T-helper 1 cell treated with Interleukin-12 subunit alpha and Interleukin-12 subunit beta and Interleukin-4 antibody, amounts not matched to agents 30 ng/mL and 1 ng/mL, for 36 hours (primary cell): ENCODE measurements around the gene EEF2. TPM values are rescaled to one million over a fixed set of nuclear protein-coding genes. Genes with fewer than 3 reads are reported as not detected.
"Not testable (repeated sequence)": the region's sequence is repeated elsewhere in the genome, so short reads cannot be mapped to it uniquely, and the experiment has no call there.

Source experiments
- intact Hi-C: fragments of 100-400 bp; cut with micrococcal nuclease; formaldehyde crosslinking; loops from one replicate; pipeline ENCODE4 v1.15.1; 2024
- total RNA-seq: library from RNA; stranded (reverse); gene quantifications from 2 replicates; pipeline ENCODE4 v1.2.3, GENCODE V29; 2022

EEF2 gene
- total RNA-seq, 1 donor from 2014 or later = 1,694 TPM

DNA sequence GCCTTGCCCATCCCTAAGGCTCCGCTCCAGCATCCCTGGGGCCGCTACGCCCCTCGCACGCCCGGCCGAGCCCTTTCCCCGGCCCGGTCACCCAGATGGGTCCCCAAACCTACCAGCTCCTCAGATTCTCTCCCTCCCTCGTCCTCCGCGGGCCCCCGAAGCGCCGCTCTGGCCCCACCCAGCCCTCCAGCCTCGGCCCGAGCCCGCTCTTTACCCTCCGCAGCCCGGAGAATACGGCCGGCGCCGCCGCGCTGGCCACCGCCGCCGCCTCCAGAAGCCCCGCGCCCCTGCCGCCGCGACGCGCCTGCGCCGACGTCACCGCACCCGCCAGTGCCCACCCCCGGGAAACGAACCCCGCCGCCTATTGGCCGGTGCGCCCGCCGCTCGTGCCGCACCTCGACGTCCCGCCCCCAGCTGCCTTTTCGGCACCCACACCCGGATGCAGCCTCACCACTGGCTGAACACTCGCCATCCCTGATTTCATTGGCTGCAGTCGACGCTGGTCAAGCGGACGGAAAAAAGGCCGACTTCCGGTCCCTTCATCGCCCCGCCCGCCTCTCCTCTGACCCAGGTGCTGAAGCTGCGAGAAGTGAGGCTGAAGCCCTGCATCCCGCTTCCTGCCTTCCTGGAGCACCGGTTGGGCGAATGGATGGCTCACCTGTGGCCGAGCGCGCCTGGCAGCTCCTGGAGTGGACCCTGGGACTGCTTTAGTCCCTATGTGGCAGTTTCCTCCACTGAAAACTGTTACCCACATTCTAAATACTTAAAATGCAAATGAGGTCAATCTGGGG, 14.3 kb downstream of the EEF2 start, which contains the start of gene DAPK3:
Gene DAPK3, minus strand, starts transcription at position 292 of the 791 bp plus-strand sequence. CDS start 1,364 bp downstream, outside the sequence.
- intact Hi-C loops = loop anchor here (1.0 kb wide), 2 partner anchors 14 to 36 kb away; partner anchors contain the start of genes EEF2 and PIAS4

DNA sequence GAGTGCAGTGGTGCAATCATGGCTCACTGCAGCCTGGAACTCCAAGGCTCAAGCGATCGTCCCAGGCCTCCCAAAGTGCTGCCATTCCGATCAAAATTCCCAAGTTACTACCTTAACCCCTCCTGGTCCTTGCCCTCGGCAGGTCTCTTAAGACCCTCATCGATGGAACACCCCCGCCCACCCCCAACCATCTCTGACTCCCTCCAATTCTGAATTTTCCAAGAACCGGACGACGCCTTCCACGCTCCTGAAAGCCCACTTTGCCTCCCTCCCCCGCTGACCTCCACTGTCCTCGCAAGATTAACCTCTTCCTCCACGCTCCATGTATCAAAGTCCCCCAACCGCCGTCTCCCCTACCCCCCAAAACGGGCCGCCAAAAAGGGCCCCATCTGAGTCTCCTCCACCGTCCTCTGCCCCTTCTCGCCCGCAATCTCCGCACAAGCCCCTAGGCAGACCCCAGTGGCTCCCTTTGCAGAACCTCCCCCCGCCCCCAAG, 14.9 kb downstream of the EEF2 start:
- intact Hi-C loops = no loop called here

DNA sequence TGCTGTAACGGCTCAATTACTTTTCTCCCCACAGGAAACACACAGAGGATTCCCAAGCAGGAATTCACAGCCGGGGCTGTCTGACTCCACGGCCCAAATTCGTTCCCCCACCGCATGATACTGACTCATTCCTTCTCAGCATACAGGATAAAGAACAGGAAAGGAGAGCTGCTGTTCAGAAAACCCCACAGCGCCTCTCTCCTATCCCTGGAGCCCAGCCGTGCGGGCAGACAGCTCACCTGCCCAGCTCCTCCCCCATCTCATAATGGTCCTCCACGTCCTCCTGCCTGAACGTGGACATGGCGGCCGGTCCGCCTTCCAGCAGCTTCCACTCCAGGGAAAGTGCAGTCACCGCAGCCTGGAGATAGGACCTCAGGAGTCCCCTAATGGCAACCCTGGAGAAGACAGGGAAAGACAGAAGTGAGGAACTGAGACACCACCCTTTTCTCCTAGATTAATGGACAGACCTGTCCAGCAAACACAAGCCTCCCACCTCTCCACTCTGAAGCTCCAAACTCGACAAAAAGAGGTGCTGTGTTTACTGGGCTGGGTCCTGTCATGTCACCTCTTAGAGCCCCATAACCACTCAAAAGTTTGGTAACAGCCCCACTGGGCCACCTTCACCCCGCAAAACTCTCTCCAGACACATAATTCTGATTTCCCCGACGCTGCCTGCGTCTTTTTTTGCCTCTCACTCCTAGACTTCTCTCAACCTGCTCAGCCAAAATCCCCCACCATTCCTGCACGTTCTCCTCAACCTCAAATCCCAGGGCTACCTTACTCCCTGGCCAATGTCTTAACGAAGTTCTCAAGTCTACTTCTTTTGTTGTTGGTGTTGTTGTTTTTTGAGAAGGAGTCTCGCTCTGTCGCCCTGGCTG, 15.6 kb downstream of the EEF2 start:
- intact Hi-C loops = no loop called here

DNA sequence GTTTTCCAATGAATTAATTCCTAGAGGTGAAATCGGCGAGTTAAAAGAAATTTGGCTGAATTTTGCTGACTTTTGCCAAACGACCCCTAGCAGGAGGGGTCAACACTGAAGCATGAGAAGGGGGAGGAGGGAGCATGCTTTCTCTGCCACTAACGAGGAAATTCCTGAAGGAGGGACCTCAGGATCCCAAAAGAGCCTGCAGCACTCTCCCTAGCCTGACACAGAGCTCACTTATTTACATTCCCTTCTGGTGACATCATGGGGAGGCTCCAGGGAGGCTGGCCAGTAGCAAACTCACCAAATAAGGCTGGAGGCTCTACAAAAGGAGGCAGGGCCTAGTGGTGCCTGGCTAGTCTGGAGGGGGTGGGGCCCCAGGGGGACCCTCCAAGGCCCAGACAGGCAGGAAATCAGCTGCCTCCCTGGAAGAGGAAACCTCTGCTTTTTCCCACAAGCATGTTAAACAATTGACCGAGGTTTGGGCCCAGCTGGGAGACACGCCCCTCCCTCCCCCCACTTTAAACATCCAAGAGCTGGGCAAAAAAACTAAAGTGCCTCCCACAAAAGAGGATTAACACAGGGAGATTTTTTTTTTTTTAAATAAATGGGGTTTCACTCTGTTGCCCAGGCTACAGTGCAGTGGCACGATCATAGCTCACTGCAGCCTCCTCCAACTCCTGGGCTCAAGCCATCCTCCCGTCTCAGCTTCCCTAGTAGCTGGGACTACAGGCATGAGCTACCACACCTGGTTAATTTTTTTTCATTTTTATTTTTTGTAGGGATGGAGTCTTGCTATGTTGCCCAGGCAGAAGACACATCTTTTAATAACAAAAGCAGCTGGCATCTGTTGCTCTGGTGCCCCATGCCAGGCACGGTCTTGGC, 16.5 kb downstream of the EEF2 start:
- intact Hi-C loops = no loop called here

DNA sequence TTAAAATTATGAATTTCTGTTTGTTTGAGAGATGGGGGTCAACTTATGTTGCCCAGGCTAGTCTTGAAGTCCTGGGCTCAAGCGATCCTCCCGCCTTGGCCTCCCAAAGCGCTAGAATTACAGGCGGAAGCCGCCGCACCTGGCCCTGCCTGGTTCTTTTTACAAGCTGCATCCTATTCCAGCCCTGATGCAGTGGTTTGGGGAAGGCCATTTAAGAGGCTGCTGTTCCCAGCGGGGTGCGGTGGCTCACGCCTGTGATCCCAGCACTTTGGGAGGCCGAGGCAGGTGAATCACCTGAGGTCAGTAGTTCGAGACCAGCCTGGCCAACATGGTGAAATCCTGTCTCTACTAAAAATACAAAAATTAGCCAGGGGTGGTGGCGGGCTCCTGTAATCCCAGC, 17.3 kb downstream of the EEF2 start:
- intact Hi-C loops = not testable (repeated sequence)

DNA sequence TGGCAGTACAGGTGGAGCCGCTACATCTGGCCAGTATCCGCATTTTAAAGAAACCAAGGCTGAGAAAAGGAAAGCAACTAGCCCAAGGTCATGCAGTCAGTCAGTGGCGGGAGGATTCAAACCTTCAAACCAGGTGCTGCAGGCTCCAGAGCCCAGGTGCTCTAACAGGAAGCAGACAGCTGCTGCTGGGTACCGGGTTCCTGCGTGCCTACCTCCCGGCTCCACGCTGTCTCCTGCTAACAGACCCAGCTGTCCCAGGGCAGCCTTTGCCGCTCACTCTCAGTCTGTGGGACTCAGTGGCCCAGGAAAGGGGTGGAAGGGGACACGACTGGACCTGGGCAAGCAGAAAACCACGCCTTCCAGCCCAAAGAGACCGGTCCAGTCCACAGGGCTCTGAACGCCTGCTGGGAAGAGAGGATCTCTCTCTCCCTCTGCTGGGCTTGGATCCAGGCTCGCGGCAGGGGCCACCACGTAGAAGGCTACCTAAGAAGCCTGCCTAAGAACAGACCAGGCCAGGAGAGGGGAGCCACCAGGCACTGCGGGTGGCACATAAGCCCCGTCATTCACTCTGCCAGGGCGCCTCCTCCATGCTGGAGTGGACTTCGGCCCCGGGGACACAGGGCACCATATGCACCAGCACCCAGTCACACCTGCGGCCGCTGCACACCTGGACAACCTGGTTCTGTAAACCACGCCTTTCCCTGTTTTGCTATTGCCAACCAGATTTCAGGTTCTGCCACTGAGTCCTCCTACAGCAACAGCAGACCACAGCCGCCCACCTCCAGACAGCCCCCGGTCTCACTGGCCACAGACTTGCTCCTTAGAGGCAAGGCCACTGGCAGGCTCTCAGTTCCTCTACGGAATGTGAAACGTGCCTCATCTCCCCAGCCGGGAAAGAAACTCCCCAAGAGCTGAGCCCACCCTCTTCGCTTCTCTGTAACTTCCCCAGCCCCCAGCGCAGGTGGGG, 18.9 kb downstream of the EEF2 start:
- intact Hi-C loops = no loop called here

DNA sequence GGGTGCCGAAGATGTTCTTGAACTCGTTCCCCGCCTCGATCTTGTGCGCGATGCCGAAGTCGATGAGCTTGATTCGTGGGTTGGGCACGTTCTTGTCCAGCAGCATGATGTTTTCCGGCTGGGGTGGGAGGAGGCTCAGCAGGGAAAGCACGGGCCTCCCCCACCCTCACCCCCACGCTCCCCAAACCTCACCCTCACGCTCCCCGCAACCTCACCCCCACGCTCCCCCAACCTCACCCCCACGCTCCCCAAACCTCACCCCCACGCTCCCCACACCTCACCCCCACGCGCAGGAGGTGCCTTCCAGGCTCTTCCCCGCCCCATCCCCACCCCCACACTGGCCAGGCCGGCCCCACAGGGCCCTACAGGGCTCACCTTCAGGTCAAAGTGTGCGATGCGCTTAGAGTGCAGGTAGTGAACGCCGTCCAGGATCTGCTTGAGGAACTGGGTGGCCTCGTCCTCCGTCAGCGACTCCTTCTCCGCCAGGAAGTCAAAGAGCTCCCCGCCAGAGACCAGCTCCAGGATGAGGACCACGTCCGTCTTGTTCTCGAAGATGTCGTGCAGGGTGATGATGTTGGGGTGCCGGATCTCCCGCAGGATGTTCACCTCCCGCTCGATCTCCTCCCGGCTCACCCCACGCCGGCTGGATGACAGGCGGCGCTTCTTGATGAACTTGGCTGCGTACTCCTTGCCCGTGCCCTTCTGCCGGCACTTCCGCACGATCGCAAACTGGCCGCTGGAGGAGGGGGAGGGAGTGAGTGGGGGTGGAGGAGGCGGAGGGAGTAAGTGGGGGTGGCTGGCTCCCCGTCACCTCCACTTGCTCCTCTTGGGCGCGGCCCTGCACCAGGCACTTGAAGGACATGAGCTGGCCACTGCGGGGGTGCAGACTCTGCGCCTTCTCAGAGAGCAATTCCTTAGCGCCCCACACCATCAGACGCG, 20.7 kb downstream of the EEF2 start:
- intact Hi-C loops = no loop called here

DNA sequence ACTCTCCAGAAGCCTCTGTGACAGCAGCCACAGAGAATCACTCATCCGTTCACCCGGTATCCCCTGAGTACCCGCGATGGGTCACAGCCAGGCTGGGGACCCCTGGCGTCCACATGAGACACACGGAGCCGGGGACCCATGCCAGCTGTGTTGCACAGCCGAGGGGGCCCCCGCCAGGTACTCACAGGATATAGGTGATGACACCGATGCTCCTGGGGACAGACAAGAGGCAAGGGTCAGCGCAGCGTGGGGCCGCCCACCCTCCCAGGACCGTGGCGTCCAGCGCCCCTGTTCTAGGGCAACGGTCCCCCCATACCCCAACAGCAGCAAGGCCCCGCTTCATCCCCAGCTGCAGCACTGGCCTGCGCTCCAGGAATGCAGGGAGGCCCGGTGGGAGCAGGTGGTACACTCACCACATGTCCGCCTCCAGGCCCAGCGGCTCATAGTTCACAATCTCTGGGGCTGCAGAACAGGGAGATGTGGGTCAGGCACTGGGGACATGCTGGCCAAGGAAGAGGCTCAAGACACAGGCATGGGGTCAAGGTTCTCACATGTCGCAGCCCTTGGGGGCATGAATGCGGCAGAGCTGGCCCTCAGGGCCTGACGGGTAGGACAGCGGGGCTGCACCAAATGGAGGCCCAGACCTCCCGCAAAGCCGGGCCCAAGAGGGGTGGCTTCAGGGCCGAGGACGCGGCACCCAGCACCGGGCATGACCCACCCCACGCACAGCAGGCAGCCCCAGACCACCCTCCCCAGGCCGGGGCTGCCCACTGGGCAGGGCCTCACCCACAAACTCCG, 21.6 kb downstream of the EEF2 start:
- intact Hi-C loops = no loop called here

DNA sequence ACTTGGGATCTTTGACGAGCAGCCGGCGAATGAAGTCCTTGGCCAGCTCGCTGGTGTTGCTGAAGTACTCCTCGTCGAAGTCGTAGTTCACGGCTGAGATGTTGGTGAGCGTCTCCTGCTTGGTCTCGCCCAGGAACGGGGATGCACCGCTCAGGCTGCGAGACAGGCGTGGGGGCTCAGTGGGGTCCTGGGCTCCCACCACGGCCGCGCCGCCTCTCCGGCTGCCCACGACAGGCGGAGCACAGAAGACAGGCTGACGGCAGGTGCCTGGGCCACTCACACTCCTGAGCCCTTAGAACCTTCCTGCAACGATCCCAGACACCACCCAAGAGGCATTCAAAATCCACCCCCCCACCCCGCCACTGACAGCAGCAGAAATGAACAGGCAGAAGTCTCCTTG, 24.3 kb downstream of the EEF2 start:
- intact Hi-C loops = no loop called here

DNA sequence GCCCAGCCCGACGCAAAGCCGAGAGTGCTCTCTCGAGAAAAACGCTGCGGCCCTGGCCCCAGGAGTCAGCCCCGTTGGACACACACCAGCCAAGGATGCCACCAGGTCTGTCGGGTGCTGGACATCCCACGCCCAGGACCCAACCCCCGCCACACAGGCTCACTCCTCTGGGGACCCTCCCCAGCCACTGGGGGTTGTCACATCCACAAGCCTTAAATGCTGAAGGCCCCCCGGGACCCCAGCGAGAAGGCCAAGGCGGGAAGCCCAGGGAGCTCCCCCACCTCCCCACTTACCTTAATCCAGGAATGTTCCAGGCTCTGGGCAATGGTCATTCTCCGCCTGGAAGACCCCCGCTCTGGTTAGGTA, 25.5 kb downstream of the EEF2 start:
- intact Hi-C loops = no loop called here

DNA sequence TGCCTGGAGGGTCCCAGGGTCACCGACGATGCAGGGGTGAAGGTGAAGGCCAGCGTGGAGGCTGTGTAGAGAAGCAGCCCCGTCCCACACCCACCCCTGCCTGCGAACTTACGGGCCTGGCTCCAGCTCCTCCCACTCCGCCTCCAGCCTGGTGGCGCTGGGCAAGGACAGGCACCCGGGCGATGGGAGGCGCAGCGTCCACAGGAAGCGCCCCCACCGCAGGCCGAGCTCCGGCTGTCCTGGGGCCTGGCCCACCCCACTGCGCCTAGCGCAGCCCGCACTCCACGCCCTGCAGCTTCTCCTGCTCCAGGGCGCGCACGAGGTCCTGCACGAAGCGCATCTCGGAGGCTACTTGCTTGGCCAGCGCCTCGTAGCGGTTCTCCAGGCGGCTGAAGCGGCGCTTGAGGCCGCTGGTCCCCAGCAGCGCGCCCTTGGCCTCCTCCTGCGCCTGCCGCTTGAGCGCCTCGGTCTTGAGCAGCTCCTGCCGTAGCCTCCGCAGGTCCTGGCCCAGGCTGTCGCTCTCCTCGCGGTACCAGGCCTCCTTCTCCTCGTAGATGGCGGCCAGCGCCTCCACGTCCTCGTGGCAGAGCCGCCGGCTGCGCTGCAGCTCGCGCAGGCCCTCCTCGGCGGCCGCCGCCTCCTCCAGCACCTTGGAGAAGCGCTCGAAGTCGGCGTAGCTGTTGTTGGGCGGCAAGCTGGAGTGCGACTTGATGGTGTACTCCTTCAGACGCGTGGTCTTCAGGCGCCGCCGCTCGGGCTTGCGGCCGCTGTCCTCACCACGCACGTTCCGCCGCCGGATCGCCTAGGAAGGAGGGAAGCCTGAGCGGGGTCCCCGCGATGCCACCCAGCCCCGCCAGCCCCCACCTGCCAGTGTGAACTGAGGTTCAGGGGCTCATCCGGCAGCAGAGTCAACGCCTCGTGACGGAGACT, 26.2 kb downstream of the EEF2 start:
- intact Hi-C loops = no loop called here

DNA sequence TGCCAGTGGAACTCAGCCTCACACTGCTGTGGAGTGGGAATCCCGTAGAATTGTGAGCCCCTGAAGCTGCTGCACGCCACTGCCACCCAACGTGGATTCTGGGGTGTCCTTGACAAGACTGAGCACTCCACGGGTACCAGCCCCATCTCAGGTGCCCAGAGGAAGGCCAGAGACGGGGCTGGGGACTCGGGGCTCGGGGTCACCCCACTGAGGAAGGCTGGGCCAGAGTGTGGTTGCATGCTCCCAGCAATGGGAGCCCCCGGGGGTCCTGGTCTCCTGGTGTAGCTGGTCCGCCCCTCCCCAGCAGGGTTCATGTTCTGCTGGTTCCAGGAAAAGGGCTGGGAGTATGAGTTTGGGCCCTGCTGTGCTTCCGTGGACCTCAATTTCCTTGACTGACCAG, 29.6 kb downstream of the EEF2 start:
- intact Hi-C loops = no loop called here

DNA sequence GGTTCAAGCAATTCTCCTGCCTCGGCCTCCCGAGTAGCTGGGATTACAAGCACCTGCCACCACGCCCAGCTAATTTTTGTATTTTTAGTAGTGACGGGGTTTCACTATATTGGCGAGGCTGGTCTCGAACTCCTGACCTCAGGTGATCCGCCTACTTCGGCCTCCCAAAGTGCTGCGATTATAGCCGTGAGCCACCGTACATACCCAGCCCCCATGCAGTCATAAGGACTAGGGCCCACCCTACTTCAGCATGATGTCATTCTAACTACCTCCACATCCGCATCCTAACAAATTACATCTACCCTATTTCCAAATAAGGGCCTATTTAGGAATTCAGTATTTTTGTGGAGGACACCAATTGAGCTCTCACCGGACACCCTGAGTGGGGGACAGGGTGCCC, 30.0 kb downstream of the EEF2 start:
- intact Hi-C loops = not testable (repeated sequence)

DNA sequence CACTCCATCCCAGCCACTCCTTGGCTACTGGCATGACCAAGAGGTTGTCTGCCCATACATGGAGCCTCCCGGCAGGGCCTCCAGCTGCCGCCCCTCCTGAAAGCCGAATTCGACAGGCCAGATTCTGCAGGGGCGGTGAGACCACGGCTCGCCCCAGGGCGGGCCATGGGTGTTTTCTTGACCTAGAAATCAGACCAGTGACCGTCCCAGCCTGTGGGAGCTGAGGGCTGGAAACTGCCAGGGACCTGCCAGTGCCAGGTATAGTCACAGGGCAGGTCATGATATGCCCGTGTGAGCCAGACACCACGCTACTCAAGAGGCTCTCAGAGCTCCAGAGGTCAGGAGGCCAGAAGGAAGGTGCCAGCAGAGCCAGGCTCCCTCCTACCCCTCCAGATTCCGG, 31.2 kb downstream of the EEF2 start:
- intact Hi-C loops = no loop called here

DNA sequence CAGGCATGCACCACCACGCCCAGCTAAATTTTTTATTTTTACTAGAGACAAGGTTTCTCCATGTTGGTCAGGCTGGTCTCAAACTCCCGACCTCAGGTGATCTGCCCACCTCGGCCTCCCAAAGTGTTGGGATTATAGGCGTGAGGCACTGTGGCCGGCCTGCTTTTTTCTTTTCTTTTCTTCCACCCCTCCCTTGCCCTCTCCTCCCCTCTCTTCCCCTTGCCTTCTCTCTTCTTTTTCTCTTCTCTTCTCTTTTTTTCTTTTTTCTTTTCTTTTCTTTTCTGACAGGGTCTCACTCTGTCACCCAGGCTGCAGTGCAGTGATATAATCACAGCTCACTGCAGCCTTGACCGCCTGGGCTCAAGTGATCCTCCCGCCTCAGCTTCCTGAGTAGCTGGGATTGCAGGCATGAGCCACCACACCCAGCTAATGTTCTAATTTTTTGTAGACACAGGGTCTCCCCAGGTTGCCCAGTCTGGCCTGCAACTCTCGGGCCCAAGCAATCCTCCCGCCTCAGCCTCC, 32.4 kb downstream of the EEF2 start:
- intact Hi-C loops = not testable (repeated sequence)
